Sigmoid colon (tissue), 4 donors: ENCODE results near the gene PLCG1.

Experiments used
- EP300 ChIP-seq, 4 donors: sonication (generic); formaldehyde crosslinking; IDR thresholded peaks; one replicate each; pipeline ENCODE4 v1.6.1; 2017; ENCODE audit warnings: antibody characterized with exemption in 4 of 4
- POLR2A ChIP-seq, 2 donors: fragments of 450-650 bp; IDR thresholded peaks; one replicate each; pipeline ENCODE4 v1.6.1; 2016; ENCODE audit warnings: antibody characterized with exemption in 2 of 2, mild to moderate bottlenecking in 2 of 2, moderate library complexity in 2 of 2
- POLR2AphosphoS5 ChIP-seq, 4 donors: sonication (generic); formaldehyde crosslinking; IDR thresholded peaks; one replicate each; pipeline ENCODE4 v1.6.1; 2017; ENCODE audit warnings: antibody characterized with exemption in 4 of 4
- TF ChIP-seq, protein P1 (sequence below), 4 experiments: fragments of 450-650 bp in 3 of 4; fragments of 200-600 bp in 1 of 4; IDR thresholded peaks; one replicate each; pipeline ENCODE4 v1.5.1; 2016 to 2019; ENCODE audit warnings: antibody characterized with exemption in 4 of 4, mild to moderate bottlenecking in 3 of 4, moderate library complexity in 2 of 4

DNA sequence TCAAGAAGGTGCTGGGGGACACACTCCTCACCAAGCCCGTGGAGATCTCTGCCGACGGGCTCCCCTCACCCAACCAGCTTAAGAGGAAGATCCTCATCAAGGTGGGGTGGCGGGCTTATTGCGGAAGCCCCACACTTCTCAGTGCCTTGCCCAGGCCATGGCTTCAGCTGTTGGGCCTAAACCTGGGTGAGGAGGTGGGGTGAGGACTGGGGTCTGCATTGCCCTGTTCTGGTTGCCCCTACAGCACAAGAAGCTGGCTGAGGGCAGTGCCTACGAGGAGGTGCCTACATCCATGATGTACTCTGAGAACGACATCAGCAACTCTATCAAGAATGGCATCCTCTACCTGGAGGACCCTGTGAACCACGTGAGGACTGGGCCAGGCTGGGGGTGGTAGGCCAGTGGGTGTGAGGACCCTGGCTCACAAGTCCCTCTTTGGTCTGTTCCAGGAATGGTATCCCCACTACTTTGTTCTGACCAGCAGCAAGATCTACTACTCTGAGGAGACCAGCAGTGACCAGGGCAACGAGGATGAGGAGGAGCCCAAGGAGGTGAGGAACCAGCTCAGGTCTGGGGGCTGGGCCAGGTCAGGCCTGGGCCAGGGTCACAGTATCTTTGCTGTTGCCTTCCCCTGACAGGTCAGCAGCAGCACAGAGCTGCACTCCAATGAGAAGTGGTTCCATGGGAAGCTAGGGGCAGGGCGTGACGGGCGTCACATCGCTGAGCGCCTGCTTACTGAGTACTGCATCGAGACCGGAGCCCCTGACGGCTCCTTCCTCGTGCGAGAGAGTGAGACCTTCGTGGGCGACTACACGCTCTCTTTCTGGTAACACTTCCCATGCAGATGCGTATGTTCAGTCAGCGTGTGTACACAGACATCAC, 27.9 kb downstream of the PLCG1 start:
- TF ChIP-seq POLR2A (IDR thresholded peaks at IDR 0.05) (no peak), POLR2AphosphoS5 (IDR thresholded peaks at IDR 0.05) (no peak), EP300 (IDR thresholded peaks at IDR 0.05) (no peak)
- TF ChIP-seq, protein P1, sequence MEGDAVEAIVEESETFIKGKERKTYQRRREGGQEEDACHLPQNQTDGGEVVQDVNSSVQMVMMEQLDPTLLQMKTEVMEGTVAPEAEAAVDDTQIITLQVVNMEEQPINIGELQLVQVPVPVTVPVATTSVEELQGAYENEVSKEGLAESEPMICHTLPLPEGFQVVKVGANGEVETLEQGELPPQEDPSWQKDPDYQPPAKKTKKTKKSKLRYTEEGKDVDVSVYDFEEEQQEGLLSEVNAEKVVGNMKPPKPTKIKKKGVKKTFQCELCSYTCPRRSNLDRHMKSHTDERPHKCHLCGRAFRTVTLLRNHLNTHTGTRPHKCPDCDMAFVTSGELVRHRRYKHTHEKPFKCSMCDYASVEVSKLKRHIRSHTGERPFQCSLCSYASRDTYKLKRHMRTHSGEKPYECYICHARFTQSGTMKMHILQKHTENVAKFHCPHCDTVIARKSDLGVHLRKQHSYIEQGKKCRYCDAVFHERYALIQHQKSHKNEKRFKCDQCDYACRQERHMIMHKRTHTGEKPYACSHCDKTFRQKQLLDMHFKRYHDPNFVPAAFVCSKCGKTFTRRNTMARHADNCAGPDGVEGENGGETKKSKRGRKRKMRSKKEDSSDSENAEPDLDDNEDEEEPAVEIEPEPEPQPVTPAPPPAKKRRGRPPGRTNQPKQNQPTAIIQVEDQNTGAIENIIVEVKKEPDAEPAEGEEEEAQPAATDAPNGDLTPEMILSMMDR (IDR thresholded peaks at IDR 0.05), result no peak
